Activated CD4-positive, alpha-beta T cell treated with anti-CD3 and anti-CD28 coated beads, Interleukin-2, amount 50 U/mL, for 24 hours (primary cell): ENCODE data around the gene TANC1.
"Not testable (repeated sequence)": the region's sequence is repeated elsewhere in the genome, so short reads cannot be mapped to it uniquely, and the experiment has no call there.

Source experiments
- DNase-seq, 2 donors: peaks; one replicate each; pipeline ENCODE4 v3.0.0-alpha.2; 2020; ENCODE audit warnings: low read depth in 1 of 2, low spot score in 1 of 2

Gene TANC1

GRCh38 chr2:159136391-159136790, 168.0 kb downstream of the TANC1 start:
- DNase-seq = no peak

- no peak for DNase-seq
Measured at GRCh38 chr2:159137511-159138241, 169.2 kb downstream of the TANC1 start.

- DNase-seq = no peak
Measured at GRCh38 chr2:159138642-159139182, 170.3 kb downstream of the TANC1 start.

GRCh38 chr2:159139216-159139933, 170.9 kb downstream of the TANC1 start:
- DNase-seq = no peak

- no peak for DNase-seq
Measured at GRCh38 chr2:159140070-159140769, 171.8 kb downstream of the TANC1 start.

GRCh38 chr2:159140821-159141220, 172.4 kb downstream of the TANC1 start:
- not testable (repeated sequence) for DNase-seq

GRCh38 chr2:159144776-159145614, 176.6 kb downstream of the TANC1 start:
- DNase-seq = no peak

GRCh38 chr2:159145745-159146354, 177.4 kb downstream of the TANC1 start:
- no peak for DNase-seq

GRCh38 chr2:159146996-159147666, 178.7 kb downstream of the TANC1 start:
- DNase-seq = no peak

- no peak for DNase-seq
Measured at GRCh38 chr2:159147690-159148089, 179.2 kb downstream of the TANC1 start.

- DNase-seq = no peak
Measured at GRCh38 chr2:159148901-159149300, 180.5 kb downstream of the TANC1 start.

- DNase-seq = no peak
Measured at GRCh38 chr2:159149747-159150146, 181.3 kb downstream of the TANC1 start.

- no peak for DNase-seq
Measured at GRCh38 chr2:159150280-159150746, 181.9 kb downstream of the TANC1 start.

- DNase-seq = no peak
Measured at GRCh38 chr2:159151198-159152127, 183.0 kb downstream of the TANC1 start.

- no peak for DNase-seq
Measured at GRCh38 chr2:159152128-159152778, 183.8 kb downstream of the TANC1 start.

- DNase-seq = no peak
Measured at GRCh38 chr2:159153063-159153462, 184.6 kb downstream of the TANC1 start.

- no peak for DNase-seq
Measured at GRCh38 chr2:159153463-159153862, 185.0 kb downstream of the TANC1 start.

- DNase-seq = no peak
Measured at GRCh38 chr2:159153951-159154350, 185.5 kb downstream of the TANC1 start.
